ENCODE data around the gene AMN1.

AMN1 gene

DNA sequence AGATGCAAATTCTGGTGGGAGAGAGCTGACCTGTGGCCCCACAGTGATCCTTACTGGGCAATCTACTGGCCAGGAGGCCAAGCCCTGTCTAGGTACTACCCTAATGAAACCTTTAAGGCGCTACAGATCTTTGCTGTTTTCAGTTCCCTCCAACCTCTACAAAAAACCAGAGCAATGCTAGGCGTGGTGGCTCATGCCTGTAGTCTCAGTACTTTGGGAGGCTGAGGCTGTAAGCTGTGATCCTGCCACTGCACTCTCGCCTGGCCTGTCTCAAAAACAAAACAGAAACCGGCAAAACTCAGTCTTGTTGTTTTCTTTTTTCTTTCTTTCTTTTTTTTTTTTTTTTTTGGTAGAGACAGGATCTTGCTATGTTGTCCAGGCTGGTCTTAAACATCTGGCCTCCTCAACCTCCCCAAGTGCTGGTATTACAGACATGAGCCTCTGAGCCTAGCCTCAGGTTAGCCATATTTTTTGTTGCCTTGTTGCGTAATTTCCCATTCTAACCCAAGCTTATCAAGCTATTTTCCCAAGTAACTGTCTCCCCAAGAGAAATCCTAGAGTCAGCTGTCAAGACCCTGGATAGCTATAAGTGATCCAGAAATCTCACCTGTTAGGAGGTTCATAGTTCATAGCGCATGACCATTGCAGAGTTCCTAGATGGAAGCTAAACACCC lies 66.5 kb downstream of the AMN1 start:
- no peak for TF ChIP-seq CTCF (IDR thresholded peaks at IDR 0.05; ENCODE audit: control extremely low read depth, extremely low read depth, low read depth, missing control alignments)
- POLR2A ChIA-PET: no interaction called here
- CTCF ChIA-PET: interaction anchor here (0.7 to 3.4 kb wide), 5 partner anchors 9 to 215 kb away, joined by 3 to 8 read pairs (median 7); no protein-coding TSS in a partner anchor
- DNase-seq (ENCODE audit: extremely low spot score): no peak

DNA sequence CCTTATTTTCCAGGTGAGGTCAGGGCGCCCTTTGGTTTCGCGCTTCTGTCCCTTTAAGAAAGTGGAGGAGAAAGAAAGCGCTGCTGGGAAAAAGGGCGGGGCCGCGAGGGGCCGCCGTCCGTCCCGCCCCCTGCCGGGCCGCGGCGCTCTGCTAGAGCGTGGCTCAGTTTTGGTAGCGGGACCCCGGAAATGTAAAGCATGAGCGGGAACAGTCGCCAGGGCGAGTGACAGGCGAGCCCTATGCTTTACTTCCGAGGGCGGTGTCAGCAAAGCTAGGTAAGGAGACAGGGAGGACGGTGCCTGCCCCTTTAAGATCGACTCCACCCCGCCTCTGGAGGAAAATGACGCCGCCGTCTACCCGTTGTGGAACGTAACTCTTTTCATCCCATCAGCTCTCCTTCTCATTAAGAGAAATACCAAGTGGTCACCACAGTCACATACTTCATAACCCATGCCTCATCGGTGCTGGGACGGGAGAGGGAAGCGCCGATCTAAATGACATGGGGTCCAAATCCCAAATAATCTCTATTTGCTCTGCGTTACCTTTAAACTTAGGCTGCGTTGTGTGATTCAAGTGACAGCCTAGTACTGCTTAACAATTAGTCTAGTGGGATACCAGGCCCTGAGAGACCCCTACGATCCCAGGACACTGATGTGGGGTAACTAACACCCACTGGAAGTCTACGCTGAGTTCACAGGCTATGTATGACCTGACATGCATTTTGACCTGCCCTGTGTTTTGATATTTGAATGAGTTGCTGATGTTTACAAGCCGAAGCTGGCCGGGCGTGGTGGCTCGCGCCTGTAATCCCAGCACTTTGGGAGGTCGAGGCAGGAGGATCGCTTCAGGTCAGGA lies 69.5 kb downstream of the AMN1 start, which contains the start of gene ETFBKMT:
TSS of gene ETFBKMT (plus strand) at position 602 of the 856 bp plus-strand sequence. CDS start 2,266 bp downstream, outside the sequence.
- no peak for TF ChIP-seq CTCF (IDR thresholded peaks at IDR 0.05; ENCODE audit: control extremely low read depth, extremely low read depth, low read depth, missing control alignments)
- peak; percentile 92 for DNase-seq (ENCODE audit: extremely low spot score)
- ChIA-PET CTCF (interaction anchor here (1.0 to 2.4 kb wide), 5 partner anchors 10 to 1096 kb away, joined by 3 to 13 read pairs (median 8); partner anchors contain the start of gene YARS2), POLR2A (no interaction called here)

DNA sequence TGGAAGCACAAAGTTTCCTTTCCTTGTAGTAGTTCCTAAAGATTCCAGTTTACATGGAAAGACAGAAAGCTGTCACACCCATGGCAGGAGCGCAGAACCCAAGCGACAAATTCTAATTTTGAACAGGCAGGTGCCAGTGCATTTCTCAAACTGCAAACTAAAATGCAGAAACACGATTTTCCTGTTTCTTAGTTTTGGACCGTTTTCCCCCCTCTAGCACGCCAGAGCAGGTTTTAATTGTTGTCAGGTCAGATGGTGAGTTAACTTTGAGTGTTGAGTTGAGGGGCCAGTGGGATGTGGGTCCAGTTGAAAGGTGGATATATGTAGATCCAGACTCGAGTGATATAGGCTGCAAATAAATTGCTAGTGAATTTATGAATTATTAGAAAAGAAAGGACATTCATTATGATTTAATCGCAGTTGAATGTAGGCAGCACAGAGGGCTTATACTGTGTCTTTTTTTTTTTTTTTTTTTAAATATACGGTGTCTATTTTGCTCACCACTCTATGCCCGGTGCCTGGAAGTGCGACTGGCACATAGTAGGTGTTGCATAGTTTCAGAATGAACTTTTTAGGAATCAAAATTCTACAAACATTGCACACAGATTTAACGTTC lies 70.2 kb downstream of the AMN1 start:
- CTCF ChIA-PET: interaction anchor here (1.0 to 2.4 kb wide), 7 partner anchors 11 to 1097 kb away, joined by 3 to 13 read pairs (median 6); partner anchors contain the start of gene YARS2
- TF ChIP-seq CTCF (IDR thresholded peaks at IDR 0.05; ENCODE audit: control extremely low read depth, extremely low read depth, low read depth, missing control alignments): no peak
- POLR2A ChIA-PET: no interaction called here
- DNase-seq (ENCODE audit: extremely low spot score): no peak

GRCh38 chr12:31655792-31656191 lies 73.0 kb downstream of the AMN1 start:
- no peak for TF ChIP-seq CTCF (IDR thresholded peaks at IDR 0.05; ENCODE audit: control extremely low read depth, extremely low read depth, low read depth, missing control alignments)
- no peak for DNase-seq (ENCODE audit: extremely low spot score)
- CTCF ChIA-PET: interaction anchor here (1.0 to 1.6 kb wide), 2 partner anchors 656 to 709 kb away, joined by 3 to 7 read pairs; no protein-coding TSS in a partner anchor
- POLR2A ChIA-PET: no interaction called here

DNA sequence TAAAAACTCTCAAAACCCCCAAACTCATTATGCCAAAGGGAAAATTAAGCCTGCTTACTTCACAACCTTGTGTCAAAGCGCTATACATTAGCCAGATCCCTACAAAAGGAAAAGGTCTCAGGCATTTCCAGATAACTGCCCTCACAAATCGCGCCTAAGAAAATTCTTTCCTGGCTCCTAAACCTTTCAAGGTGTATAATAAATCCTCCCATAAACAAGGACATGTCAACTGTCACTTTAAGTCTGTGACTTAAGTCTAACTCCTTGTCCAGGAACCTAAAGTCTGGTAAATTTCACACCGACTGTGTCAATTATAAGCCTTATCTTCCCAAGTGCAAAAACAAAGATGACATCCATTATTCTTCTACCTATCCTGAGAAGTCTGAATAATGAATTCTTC lies 73.6 kb downstream of the AMN1 start:
- ChIA-PET CTCF (interaction anchor here (1.0 kb wide), 1 partner anchor 709 kb away, joined by 3 read pairs; no protein-coding TSS in a partner anchor), POLR2A (no interaction called here)
- TF ChIP-seq CTCF (IDR thresholded peaks at IDR 0.05; ENCODE audit: control extremely low read depth, extremely low read depth, low read depth, missing control alignments): no peak
- no peak for DNase-seq (ENCODE audit: extremely low spot score)
